Renal cortical epithelial cell (primary cell): ENCODE data around the gene SHB. TPM values are rescaled to one million over a fixed set of nuclear protein-coding genes. Genes with fewer than 3 reads are reported as not detected.

ENCODE experiments used
- DNase-seq: peaks from one replicate; pipeline ENCODE4 v3.0.0-alpha.2; 2011; ENCODE audit warnings: low read depth
- total RNA-seq: library from RNA; depleted of rRNA; stranded (reverse); fragments of >200 nt; gene quantifications from 2 replicates; pipeline ENCODE4 v1.2.3, GENCODE V29; 2014

The SHB gene
- total RNA-seq, 1 donor from 2014 or later = 37.3 TPM

GRCh38 chr9:38024036-38024681, 44.9 kb downstream of the SHB start:
- DNase-seq = peak; percentile 62

GRCh38 chr9:38023661-38024035, 45.4 kb downstream of the SHB start:
- no peak for DNase-seq

- no peak for DNase-seq
Observed at GRCh38 chr9:38022995-38023394, 46.0 kb downstream of the SHB start.

GRCh38 chr9:38022203-38022895, 46.7 kb downstream of the SHB start:
- DNase-seq = no peak

GRCh38 chr9:38020151-38021076, 48.6 kb downstream of the SHB start:
- DNase-seq = peak; percentile 55

GRCh38 chr9:38019731-38020130, 49.3 kb downstream of the SHB start:
- no peak for DNase-seq

- DNase-seq = peak; percentile 78
Observed at GRCh38 chr9:38018958-38019602, 49.9 kb downstream of the SHB start.

GRCh38 chr9:38018241-38018957, 50.6 kb downstream of the SHB start:
- DNase-seq = no peak

- no peak for DNase-seq
Observed at GRCh38 chr9:38017885-38018186, 51.2 kb downstream of the SHB start.

GRCh38 chr9:38017149-38017884, 51.7 kb downstream of the SHB start:
- peak; percentile 94 for DNase-seq

- peak; percentile 82 for DNase-seq
Observed at GRCh38 chr9:38016375-38017135, 52.5 kb downstream of the SHB start.

- DNase-seq = no peak
Observed at GRCh38 chr9:38015906-38016305, 53.1 kb downstream of the SHB start.

GRCh38 chr9:38015266-38015665, 53.8 kb downstream of the SHB start:
- no peak for DNase-seq

- DNase-seq = no peak
Observed at GRCh38 chr9:38012767-38013450, 56.1 kb downstream of the SHB start.

GRCh38 chr9:38011991-38012390, 57.0 kb downstream of the SHB start:
- no peak for DNase-seq

GRCh38 chr9:38010918-38011704, 57.9 kb downstream of the SHB start:
- DNase-seq = no peak

- DNase-seq = no peak
Observed at GRCh38 chr9:38009990-38010389, 59.0 kb downstream of the SHB start.

- no peak for DNase-seq
Observed at GRCh38 chr9:38009035-38009501, 60.0 kb downstream of the SHB start.
